Measurements from ENCODE around the gene ZNF628.

GRCh38 chr19:55472463-55472862 is 4.0 kb upstream of the ZNF628 start:
- TF ChIP-seq POLR2A (IDR thresholded peaks at IDR 0.05) (no peak), CTCF (IDR thresholded peaks at IDR 0.05 in 8 of 11, conservative IDR thresholded peaks at IDR 0.05 in 3 of 11) (no peak)

Measured in spleen (tissue), 7 donors.